GM12891 (cell line): ENCODE measurements around the gene ADAMTS3.

Experiments
- PAX5 ChIP-seq: IDR thresholded peaks from 2 replicates; pipeline ENCODE4 v1.6.1; 2011; ENCODE audit warnings: low read length, moderate library complexity, mild to moderate bottlenecking; ENCODE audit not compliant: insufficient read depth, severe bottlenecking
- POLR2A ChIP-seq: IDR thresholded peaks from 2 replicates; pipeline ENCODE4 v1.6.1; 2011; ENCODE audit warnings: low read depth, low read length, control low read depth
- POLR2AphosphoS5 ChIP-seq: IDR thresholded peaks from 2 replicates; pipeline ENCODE4 v1.6.1; 2011; ENCODE audit warnings: low read depth, low read length, control low read depth
- POU2F2 ChIP-seq: IDR thresholded peaks from 2 replicates; pipeline ENCODE4 v1.6.1; 2011; ENCODE audit warnings: low read depth, mild to moderate bottlenecking, control low read depth, low read length, moderate library complexity
- TAF1 ChIP-seq: IDR thresholded peaks from 2 replicates; pipeline ENCODE4 v1.6.1; 2011; ENCODE audit warnings: low read depth, low read length, control low read depth

GRCh38 chr4:72471816-72472215 is 97.2 kb downstream of the ADAMTS3 start:
- no peak for TF ChIP-seq POLR2AphosphoS5
- TF ChIP-seq POLR2A = no peak
- no peak for TF ChIP-seq TAF1
- no peak for TF ChIP-seq PAX5
- no peak for TF ChIP-seq POU2F2
